Keratinocyte (primary cell): ENCODE data around the gene ZNF529.

ENCODE experiments used
- EZH2 ChIP-seq: IDR thresholded peaks from one replicate; pipeline ENCODE4 v1.6.1; 2012; ENCODE audit warnings: inconsistent platforms, mild to moderate bottlenecking, low read length, moderate library complexity
- TF ChIP-seq, protein P1 (sequence below), 3 experiments: IDR thresholded peaks in 1 of 3; conservative IDR thresholded peaks in 1 of 3; optimal IDR thresholded peaks in 1 of 3; 2 replicates in 2 of 3; 3 replicates in 1 of 3; pipeline versions ENCODE3 to v1.5.1; 2011; ENCODE audit warnings: low read length in 3 of 3, mild to moderate bottlenecking in 3 of 3, moderate library complexity in 2 of 3, control low read depth in 1 of 3, inconsistent platforms in 1 of 3; ENCODE audit not compliant: insufficient read depth in 2 of 3; ENCODE audit errors: extremely low read depth in 1 of 3

GRCh38 chr19:36528921-36529518, 44.1 kb downstream of the ZNF529 start:
- TF ChIP-seq, protein P1, sequence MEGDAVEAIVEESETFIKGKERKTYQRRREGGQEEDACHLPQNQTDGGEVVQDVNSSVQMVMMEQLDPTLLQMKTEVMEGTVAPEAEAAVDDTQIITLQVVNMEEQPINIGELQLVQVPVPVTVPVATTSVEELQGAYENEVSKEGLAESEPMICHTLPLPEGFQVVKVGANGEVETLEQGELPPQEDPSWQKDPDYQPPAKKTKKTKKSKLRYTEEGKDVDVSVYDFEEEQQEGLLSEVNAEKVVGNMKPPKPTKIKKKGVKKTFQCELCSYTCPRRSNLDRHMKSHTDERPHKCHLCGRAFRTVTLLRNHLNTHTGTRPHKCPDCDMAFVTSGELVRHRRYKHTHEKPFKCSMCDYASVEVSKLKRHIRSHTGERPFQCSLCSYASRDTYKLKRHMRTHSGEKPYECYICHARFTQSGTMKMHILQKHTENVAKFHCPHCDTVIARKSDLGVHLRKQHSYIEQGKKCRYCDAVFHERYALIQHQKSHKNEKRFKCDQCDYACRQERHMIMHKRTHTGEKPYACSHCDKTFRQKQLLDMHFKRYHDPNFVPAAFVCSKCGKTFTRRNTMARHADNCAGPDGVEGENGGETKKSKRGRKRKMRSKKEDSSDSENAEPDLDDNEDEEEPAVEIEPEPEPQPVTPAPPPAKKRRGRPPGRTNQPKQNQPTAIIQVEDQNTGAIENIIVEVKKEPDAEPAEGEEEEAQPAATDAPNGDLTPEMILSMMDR (optimal IDR thresholded peaks at IDR 0.05 in 1 of 3, IDR thresholded peaks at IDR 0.05 in 1 of 3, conservative IDR thresholded peaks at IDR 0.05 in 1 of 3; ENCODE audit: extremely low read depth in 1 of 3, insufficient read depth in 2 of 3, low read length in 3 of 3): no peak
- TF ChIP-seq EZH2: no peak
